Uterus (tissue), 4 donors: ENCODE data around the gene VPS37D. TPM values are rescaled to one million over a fixed set of nuclear protein-coding genes. Genes with fewer than 3 reads are reported as not detected.
A peak's percentile ranks its signal among the peaks of the same experiment; 100 is the strongest.

Experiments used
- DNase-seq, 2 donors: peaks; one replicate each; pipeline ENCODE4 v3.0.0-alpha.2; 2019 to 2020
- H3K27ac ChIP-seq, 2 donors: fragments of 200-600 bp; sonication (generic); 1 replicate in 1 of 2; 2 replicates in 1 of 2; pipeline ENCODE4 v1.5.1; 2016 to 2018
- H3K27me3 ChIP-seq, 2 donors: fragments of 200-600 bp; sonication (generic); one replicate each; pipeline ENCODE4 v1.5.1; 2018 to 2019; ENCODE audit warnings: control low read depth in 1 of 2
- H3K36me3 ChIP-seq, 2 donors: fragments of 200-600 bp; sonication (generic); one replicate each; pipeline ENCODE4 v1.5.1; 2019; ENCODE audit warnings: control low read depth in 1 of 2
- H3K4me1 ChIP-seq, 2 donors: fragments of 200-600 bp; sonication (generic); one replicate each; pipeline ENCODE4 v1.5.1; 2018 to 2019; ENCODE audit warnings: control low read depth in 1 of 2
- H3K4me3 ChIP-seq, 2 donors: fragments of 200-600 bp; sonication (generic); 1 replicate in 1 of 2; 2 replicates in 1 of 2; pipeline ENCODE4 v1.5.1; 2018 to 2019; ENCODE audit warnings: mild to moderate bottlenecking in 1 of 2
- H3K9me3 ChIP-seq, 2 donors: fragments of 200-600 bp; sonication (generic); one replicate each; pipeline ENCODE4 v1.5.1; 2019; ENCODE audit warnings: control low read depth in 1 of 2
- POLR2A ChIP-seq, 2 donors: fragments of 450-650 bp; IDR thresholded peaks; one replicate each; pipeline ENCODE4 v1.6.1; 2016; ENCODE audit warnings: antibody characterized with exemption in 2 of 2, mild to moderate bottlenecking in 1 of 2, moderate library complexity in 1 of 2
- intact Hi-C: fragments of 100-400 bp; cut with DNase I; formaldehyde crosslinking; loops from one replicate; pipeline ENCODE4 v1.15.1; 2023; ENCODE audit warnings: low total_unique reads
- total RNA-seq, 4 donors: library from RNA; depleted of rRNA in 3 of 4; stranded (reverse); fragments of >200 nt in 3 of 4; gene quantifications; one replicate each; pipeline versions ENCODE4 v1.1.0 to v1.2.4, GENCODE V29; 2014 to 2023
- TF ChIP-seq, protein P1 (sequence below), 4 experiments: fragments of 200-600 bp in 2 of 4; fragments of 450-650 bp in 2 of 4; sonication (generic) in 2 of 4; IDR thresholded peaks; one replicate each; pipeline ENCODE4 v1.5.1; 2016 to 2019; ENCODE audit warnings: antibody characterized with exemption in 4 of 4, mild to moderate bottlenecking in 2 of 4, moderate library complexity in 1 of 4
- donor health status: DM: yes; HTN: yes; CAD: no.

The VPS37D gene
- total RNA-seq, 4 donors from 2014 or later = 6.7 to 9.3 (median 8.8) TPM; not detected in 1

DNA sequence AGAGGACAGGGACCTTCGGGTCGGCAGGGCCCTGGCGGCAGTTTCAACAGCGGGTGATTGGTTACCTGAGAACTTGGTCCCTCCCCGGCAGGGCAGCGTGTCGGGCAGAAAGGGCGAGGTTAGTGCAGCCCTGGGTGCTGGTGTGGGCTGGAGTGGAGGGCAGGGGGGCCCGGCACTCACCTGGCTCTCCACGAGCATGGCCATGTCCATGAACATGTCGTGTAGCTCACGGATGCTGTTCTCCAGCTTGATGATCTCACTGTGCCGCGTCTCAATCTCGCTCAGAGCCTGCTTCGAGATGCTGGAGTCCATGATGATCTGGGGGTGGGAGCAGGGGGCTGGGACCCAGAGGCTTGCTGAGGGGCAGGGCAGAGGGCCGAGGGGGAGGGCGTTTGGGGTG, 35.0 kb downstream of the VPS37D start:
- Histone ChIP-seq H3K36me3 (no peaks in the 10 kb centered on the region), H3K27ac (no peak overlapping the region), H3K4me3 (no peak overlapping the region), H3K9me3 (no peaks in the 10 kb centered on the region), H3K4me1 (peaks cover 6 to 14% of the 10 kb centered on the region in 2 donors), H3K27me3 (no peaks in the 10 kb centered on the region)
- intact Hi-C loops = no loop called here
- DNase-seq = no peak
- TF ChIP-seq, protein P1, sequence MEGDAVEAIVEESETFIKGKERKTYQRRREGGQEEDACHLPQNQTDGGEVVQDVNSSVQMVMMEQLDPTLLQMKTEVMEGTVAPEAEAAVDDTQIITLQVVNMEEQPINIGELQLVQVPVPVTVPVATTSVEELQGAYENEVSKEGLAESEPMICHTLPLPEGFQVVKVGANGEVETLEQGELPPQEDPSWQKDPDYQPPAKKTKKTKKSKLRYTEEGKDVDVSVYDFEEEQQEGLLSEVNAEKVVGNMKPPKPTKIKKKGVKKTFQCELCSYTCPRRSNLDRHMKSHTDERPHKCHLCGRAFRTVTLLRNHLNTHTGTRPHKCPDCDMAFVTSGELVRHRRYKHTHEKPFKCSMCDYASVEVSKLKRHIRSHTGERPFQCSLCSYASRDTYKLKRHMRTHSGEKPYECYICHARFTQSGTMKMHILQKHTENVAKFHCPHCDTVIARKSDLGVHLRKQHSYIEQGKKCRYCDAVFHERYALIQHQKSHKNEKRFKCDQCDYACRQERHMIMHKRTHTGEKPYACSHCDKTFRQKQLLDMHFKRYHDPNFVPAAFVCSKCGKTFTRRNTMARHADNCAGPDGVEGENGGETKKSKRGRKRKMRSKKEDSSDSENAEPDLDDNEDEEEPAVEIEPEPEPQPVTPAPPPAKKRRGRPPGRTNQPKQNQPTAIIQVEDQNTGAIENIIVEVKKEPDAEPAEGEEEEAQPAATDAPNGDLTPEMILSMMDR (IDR thresholded peaks at IDR 0.05) = no peak
- no peak for TF ChIP-seq POLR2A (IDR thresholded peaks at IDR 0.05)

DNA sequence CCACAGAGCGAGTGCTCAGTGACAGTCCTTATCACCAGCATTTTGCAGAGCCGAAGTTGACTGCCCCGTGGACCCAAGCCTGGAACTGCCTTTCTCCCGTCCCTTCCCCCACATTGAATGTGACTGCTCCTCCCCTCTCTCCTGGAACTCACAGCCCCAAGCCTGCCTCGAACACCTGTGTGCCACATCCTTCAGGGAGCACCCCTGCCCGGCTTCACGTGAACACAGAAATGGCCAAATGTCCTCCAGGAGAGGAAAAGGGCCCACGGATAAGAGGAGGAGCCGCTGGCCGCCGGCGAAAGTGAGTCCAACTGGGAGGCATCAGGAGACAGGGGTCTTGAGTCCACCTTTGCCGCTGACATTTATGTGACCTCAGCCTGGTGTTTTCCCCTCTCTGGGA, 35.6 kb downstream of the VPS37D start:
- intact Hi-C loops = no loop called here
- H3K36me3 ChIP-seq = no peaks in the 10 kb centered on the region
- H3K27me3 ChIP-seq = no peaks in the 10 kb centered on the region
- H3K27ac ChIP-seq = peak overlapping the region in 1 of 2 donors; percentile 72
- no peak overlapping the region for H3K4me3 ChIP-seq
- DNase-seq = no peak
- peaks cover 6 to 14% of the 10 kb centered on the region in 2 donors for H3K4me1 ChIP-seq
- TF ChIP-seq, protein P1 (IDR thresholded peaks at IDR 0.05) = no peak
- TF ChIP-seq POLR2A (IDR thresholded peaks at IDR 0.05) = no peak
- no peaks in the 10 kb centered on the region for H3K9me3 ChIP-seq

- Histone ChIP-seq H3K9me3 (no peaks in the 10 kb centered on the region), H3K4me3 (peak overlapping the region in 1 of 2 donors; percentile 29), H3K4me1 (peaks cover 6 to 14% of the 10 kb centered on the region in 2 donors), H3K27me3 (no peaks in the 10 kb centered on the region), H3K36me3 (no peaks in the 10 kb centered on the region), H3K27ac (peak overlapping the region; percentile 72 to 76)
- TF ChIP-seq, protein P1 (IDR thresholded peaks at IDR 0.05) = no peak
- TF ChIP-seq POLR2A (IDR thresholded peaks at IDR 0.05) = no peak
- DNase-seq = peak; percentile 63 to 74
- intact Hi-C loops = no loop called here
Observed at GRCh38 chr7:73703757-73704639, 36.4 kb downstream of the VPS37D start.

DNA sequence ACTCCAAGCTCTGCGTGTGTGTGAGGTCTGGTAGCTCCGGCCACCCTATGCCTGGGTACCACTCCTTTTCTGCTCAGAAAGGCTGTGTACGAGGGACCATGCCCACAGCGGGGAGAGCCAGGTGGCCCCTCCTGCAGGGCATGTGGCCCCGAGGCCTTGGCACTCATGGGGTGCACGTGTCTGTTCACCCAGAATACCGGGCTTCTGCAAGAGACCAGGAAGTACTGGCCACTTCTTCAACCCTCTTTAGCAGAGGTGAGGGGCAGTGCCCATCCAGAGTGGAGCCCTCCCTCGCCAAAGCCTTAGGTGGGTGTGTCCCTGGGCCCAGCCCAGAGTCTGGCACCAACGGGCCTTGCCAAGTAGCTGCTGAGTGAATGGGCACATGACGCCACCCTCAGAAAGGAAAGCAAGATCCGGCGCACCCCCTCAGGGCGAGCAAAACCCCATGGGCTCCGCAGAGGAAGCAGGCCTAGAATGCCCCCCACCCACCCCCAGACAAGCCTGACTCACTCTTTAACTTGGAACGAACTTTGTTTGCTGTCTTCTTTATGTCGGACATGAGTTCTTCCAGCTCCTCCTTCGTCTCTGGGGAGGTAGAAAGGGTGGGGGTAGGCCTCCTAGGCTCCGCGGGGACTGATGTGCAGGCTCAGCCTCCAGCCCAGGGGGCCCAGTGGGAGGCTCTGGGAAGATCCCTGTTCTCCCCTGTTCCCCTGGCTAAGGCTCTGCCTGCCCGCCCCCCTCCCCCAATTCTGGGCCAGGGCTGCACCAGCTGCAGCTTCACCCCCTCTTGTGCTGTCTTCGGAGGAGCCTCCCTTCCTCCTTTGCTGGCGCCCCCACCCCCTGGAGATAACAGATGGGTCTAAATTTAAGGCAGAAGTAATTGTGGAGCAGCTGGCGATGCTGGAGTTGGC, 37.3 kb downstream of the VPS37D start:
- Histone ChIP-seq H3K4me3 (no peak overlapping the region), H3K36me3 (no peaks in the 10 kb centered on the region), H3K27me3 (no peaks in the 10 kb centered on the region), H3K4me1 (peaks cover 6 to 14% of the 10 kb centered on the region in 2 donors), H3K27ac (peak overlapping the region; percentile 72 to 76), H3K9me3 (no peaks in the 10 kb centered on the region)
- DNase-seq = peak; percentile 43 to 67
- no peak for TF ChIP-seq POLR2A (IDR thresholded peaks at IDR 0.05)
- TF ChIP-seq, protein P1 (IDR thresholded peaks at IDR 0.05) = no peak
- intact Hi-C loops = no loop called here
